GM12865 (cell line): ENCODE data around the gene RFX2.

ENCODE experiments used
- DNase-seq: peaks from one replicate; pipeline ENCODE4 v3.0.0; 2010; ENCODE audit warnings: low read depth
- H3K4me3 ChIP-seq: 2 replicates; pipeline ENCODE4 v1.5.1; 2011; ENCODE audit warnings: mild to moderate bottlenecking, low read depth, low read length, control low read depth
- CTCF ChIP-seq: IDR thresholded peaks from 2 replicates; pipeline ENCODE4 v1.5.1; 2011; ENCODE audit warnings: low read length, control low read depth, low read depth, inconsistent platforms; ENCODE audit not compliant: insufficient read depth; ENCODE audit errors: missing control alignments

RFX2 gene

GRCh38 chr19:5948752-5949564, 161.3 kb downstream of the RFX2 start:
- DNase-seq, result no peak
- TF ChIP-seq CTCF, result no peak
- no peak overlapping the region for H3K4me3 ChIP-seq

DNA sequence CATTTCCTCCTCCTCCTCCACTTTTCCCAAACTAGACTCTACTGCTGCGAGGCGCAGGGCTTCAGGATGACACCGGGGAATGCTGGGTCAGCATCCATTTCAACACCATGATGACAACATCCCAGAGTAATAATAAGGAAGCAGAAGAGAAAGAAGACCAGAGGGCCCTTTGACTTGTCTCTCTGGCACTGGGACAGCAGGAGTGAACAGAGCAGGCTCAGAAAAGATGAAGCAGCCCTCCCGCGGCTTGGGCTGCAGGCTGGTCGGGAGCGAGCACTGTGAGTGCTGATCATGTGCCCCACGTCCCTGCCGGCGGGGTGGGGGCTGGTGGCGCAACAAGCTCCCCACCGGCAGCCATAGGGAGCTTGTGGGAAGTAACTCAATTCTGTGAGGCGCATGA, 162.9 kb downstream of the RFX2 start:
- no peak for TF ChIP-seq CTCF
- no peak overlapping the region for H3K4me3 ChIP-seq
- DNase-seq, result no peak

GRCh38 chr19:5943623-5944022, 166.7 kb downstream of the RFX2 start:
- no peak for DNase-seq
- no peak for TF ChIP-seq CTCF
- H3K4me3 ChIP-seq, result no peak overlapping the region
